Measurements from ENCODE around the gene SLC5A11.
"Not testable (repeated sequence)": the region's sequence is repeated elsewhere in the genome, so short reads cannot be mapped to it uniquely, and the experiment has no call there.

Gene SLC5A11

GRCh38 chr16:24837969-24838368 is 7.8 kb upstream of the SLC5A11 start:
- Histone ChIP-seq H3K4me3 (ENCODE audit: low read depth in 1 of 2, low read length in 1 of 2) (no peak overlapping the region), H3K27ac (no peak overlapping the region), H3K9me3 (no peaks in the 10 kb centered on the region), H3K36me3 (no peaks in the 10 kb centered on the region), H3K27me3 (peaks cover 3% of the 10 kb centered on the region), H3K4me1 (ENCODE audit: control insufficient read depth in 1 of 2, insufficient read depth in 1 of 2, low read depth in 1 of 2, low read length in 1 of 2) (peaks cover 0 to 6% of the 10 kb centered on the region in 2 experiments)
- no peak for TF ChIP-seq CTCF (IDR thresholded peaks at IDR 0.05)

- Histone ChIP-seq H3K9me3 (no peaks in the 10 kb centered on the region), H3K27ac (no peak overlapping the region), H3K4me3 (ENCODE audit: low read depth in 1 of 2, low read length in 1 of 2) (no peak overlapping the region), H3K27me3 (peaks cover 3% of the 10 kb centered on the region), H3K4me1 (ENCODE audit: control insufficient read depth in 1 of 2, insufficient read depth in 1 of 2, low read depth in 1 of 2, low read length in 1 of 2) (peaks cover 0 to 6% of the 10 kb centered on the region in 2 experiments), H3K36me3 (no peaks in the 10 kb centered on the region)
- no peak for TF ChIP-seq CTCF (IDR thresholded peaks at IDR 0.05)
These were observed 7.1 kb upstream of the SLC5A11 start for GRCh38 chr16:24838554-24839266.

- Histone ChIP-seq H3K9me3 (no peaks in the 10 kb centered on the region), H3K27me3 (peaks cover 3% of the 10 kb centered on the region), H3K4me1 (ENCODE audit: control insufficient read depth in 1 of 2, insufficient read depth in 1 of 2, low read depth in 1 of 2, low read length in 1 of 2) (peaks cover 0 to 6% of the 10 kb centered on the region in 2 experiments), H3K36me3 (no peaks in the 10 kb centered on the region), H3K27ac (no peak overlapping the region), H3K4me3 (ENCODE audit: low read depth in 1 of 2, low read length in 1 of 2) (no peak overlapping the region)
- TF ChIP-seq CTCF (IDR thresholded peaks at IDR 0.05), result no peak
These were observed 6.3 kb upstream of the SLC5A11 start for GRCh38 chr16:24839347-24839972.

GRCh38 chr16:24841291-24841690 is 4.5 kb upstream of the SLC5A11 start:
- no peak for TF ChIP-seq CTCF (IDR thresholded peaks at IDR 0.05)
- Histone ChIP-seq H3K27ac (no peak overlapping the region), H3K4me3 (ENCODE audit: low read depth in 1 of 2, low read length in 1 of 2) (no peak overlapping the region), H3K36me3 (no peaks in the 10 kb centered on the region), H3K27me3 (peaks cover 3% of the 10 kb centered on the region), H3K9me3 (no peaks in the 10 kb centered on the region), H3K4me1 (ENCODE audit: control insufficient read depth in 1 of 2, insufficient read depth in 1 of 2, low read depth in 1 of 2, low read length in 1 of 2) (peaks cover 0 to 6% of the 10 kb centered on the region in 2 experiments)

GRCh38 chr16:24844101-24845030 is 1.4 kb upstream of the SLC5A11 start:
- no peak overlapping the region for H3K27ac ChIP-seq
- peaks cover under 1% of the 10 kb centered on the region for H3K27me3 ChIP-seq
- no peak overlapping the region for H3K4me3 ChIP-seq (ENCODE audit: low read depth in 1 of 2, low read length in 1 of 2)
- H3K36me3 ChIP-seq, result no peaks in the 10 kb centered on the region
- TF ChIP-seq CTCF (IDR thresholded peaks at IDR 0.05), result no peak
- no peaks in the 10 kb centered on the region for H3K4me1 ChIP-seq (ENCODE audit: control insufficient read depth in 1 of 2, insufficient read depth in 1 of 2, low read depth in 1 of 2, low read length in 1 of 2)
- no peaks in the 10 kb centered on the region for H3K9me3 ChIP-seq

- H3K9me3 ChIP-seq; H3K4me1 ChIP-seq (ENCODE audit: control insufficient read depth in 1 of 2, insufficient read depth in 1 of 2, low read depth in 1 of 2, low read length in 1 of 2); H3K4me3 ChIP-seq (ENCODE audit: low read depth in 1 of 2, low read length in 1 of 2); H3K27ac ChIP-seq; H3K27me3 ChIP-seq; H3K36me3 ChIP-seq: not testable (repeated sequence)
These were observed 765 bp upstream of the SLC5A11 start for GRCh38 chr16:24845031-24845365.
